AG08396 (cell line): ENCODE data around the gene PPFIA2.

ENCODE experiments used
- DNase-seq: peaks from one replicate; pipeline ENCODE4 v3.0.0; 2012; ENCODE audit warnings: low spot score, mixed read lengths

The PPFIA2 gene

DNA sequence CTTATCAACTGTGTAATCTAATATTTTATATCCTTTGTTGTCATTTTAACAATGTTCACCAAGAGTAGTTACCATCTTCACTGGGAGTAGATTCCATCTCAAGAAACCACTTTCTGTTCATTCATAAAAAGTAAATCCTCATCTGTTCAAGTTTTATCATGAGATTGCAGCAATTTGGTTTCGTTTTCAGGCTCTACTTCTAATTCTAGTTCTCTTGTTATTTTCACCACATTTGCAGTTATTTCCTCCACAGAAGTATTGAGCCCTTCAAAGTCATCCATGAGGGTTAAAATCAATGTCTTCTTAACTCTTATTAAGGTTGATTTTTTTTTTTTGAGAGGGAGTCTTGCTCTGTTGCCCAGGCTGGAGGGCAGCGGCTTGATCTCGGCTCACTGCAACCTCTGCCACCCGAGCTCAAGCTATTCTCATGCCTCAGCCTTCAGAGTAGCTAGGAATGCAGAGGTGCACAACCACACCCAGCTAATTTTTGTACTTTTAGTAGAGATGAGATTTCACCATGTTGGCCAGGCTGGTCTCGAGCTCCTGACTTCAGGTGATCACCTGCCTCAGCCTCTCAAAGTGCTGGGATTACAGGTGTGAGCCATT, 404.7 kb downstream of the PPFIA2 start:
- no peak for DNase-seq

DNA sequence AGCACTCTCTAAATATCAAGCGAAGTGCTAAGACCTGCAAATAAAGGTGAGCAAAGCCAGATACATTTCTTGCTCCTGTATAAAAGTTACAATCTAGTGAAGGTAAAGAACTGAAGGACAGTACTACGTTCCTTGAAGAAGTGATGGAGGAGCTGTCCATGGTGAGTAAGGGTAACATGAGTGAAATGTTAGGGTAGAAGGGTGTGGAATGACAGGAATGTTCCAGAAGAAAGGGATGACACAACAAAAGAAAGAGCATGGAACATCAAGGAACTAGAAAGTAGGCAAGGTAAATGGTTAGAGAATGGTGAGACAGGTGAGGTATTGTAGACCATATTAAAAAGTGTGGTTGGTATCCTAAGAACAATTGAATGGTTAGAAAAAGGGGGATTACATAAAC, 408.8 kb downstream of the PPFIA2 start:
- no peak for DNase-seq

DNA sequence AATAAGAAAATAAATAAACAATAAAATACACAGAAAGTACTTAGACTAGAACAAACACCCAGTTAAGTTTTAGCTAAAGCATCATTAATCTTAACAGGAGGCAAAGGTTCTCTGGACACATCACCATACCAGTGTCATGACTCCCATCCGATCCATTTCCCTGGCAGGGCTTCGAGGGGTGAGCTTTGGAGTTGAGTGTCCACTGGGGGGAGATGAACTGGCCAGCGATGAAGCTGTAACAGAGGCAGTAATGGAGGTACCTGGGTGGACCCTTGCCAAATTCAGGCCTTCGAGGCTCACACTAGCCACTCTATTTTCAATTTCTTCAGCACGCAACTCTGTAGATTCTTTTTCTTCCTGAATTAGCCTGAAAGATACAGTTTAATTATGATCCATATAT, 411.7 kb downstream of the PPFIA2 start:
- no peak for DNase-seq

DNA sequence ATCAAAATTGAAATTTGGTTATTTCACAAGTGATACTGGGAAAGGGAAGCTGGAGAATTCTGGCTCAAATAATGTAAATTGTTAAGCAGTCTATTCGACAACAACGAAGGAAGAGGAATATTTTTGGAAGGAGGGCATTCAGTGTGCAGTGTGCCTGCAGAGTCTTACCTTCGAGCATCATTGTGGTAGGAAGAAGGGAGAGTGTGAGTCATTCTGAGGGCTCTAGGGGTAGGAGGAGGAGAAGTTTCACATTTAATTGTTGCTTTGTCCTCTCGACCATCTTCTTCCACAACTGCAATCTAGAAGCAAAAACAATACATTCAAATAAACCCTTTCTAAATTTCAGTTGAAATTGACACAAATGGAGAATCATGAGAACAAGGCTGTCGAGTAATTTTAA, 418.2 kb downstream of the PPFIA2 start:
- no peak for DNase-seq

DNA sequence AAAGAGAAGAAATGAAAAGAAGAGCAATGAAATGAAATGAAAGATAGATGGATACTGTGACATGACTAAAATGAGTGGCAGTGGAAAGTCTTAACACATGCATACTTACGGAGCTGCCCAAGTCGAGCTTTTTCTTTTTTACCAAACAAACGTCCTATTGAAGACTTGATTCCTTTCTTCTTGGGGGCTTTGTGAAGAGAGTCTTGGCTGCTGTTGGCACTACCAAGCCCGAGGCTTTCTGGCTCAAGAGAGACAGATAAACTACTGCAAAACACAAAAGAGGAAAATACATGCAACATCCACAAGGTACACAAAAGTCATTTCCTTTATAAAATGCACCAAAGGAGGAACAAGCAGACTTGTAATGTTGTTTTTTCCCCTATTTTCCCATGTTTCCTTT, 420.1 kb downstream of the PPFIA2 start:
- no peak for DNase-seq

DNA sequence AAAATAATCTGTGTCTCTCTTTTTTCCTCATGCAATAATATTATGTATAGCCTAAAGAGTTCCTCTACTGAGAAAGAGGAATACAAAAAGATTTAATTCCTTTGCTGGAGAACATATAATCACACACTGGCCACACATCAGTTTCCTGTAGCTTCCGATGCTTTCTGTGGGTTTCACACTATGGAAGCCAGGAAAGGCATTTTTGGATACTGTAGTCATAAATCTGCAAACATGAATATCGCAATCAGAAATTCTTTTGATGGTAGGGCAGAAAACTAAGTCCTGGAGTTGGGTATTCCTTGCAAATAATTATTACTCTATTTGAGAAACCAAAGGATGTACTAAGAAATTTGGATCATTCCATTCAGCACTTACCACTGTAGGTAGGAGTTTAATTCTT, 421.3 kb downstream of the PPFIA2 start:
- no peak for DNase-seq

DNA sequence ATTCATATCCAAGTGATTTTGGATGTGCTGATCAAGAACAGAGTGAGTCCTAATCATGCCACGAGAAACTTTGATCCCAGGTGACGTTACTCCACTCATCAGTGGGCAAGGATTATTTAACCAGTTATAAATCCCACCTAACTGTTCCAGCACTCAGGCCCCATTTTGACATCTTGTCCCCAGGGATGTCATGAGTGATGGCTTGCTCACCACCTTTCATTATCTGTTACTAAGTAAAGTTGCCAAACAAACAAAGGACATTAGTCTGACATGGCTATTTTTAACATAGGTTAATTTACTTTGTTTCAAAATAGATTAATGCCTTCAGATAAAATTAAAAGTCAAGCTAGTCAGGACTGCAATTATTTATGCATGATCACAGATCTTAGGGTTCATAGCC, 425.3 kb downstream of the PPFIA2 start:
- no peak for DNase-seq

DNA sequence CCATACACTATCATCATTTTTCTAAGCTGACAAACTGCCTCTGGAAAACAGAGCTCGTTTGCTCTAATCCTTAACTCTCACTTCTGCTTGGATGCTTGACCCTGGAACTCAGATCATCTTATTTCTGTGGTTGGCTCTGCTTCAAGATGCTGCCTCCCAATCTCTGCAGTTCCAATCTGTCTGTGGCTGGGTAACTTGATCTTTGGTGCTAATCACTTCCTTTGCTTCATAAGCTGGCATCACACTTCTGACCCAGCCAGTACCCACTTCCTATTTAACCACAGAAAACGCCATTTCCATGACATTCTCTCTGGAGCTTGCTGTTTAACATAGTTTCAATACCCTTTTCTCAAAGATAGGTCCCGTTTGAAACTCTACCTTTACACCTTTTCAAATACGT, 427.1 kb downstream of the PPFIA2 start:
- no peak for DNase-seq

DNA sequence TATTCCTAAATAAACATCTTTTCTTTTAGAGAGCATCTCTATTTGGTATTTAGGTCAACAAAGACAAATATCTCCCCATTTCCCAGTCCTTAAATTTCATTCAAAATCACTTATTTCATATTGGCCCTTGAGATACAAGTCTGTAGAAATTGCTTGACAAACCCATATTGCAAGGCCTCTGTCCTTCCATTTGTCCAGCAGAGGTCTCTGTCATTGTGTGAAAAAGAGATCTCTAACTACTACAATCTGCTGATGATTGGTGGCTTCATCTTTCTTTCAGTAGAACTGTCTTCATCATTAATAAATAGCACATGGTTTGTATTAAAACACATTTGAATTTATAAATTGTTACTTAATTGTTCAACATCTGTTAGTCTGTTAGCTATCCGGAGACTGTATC, 428.7 kb downstream of the PPFIA2 start:
- DNase-seq = no peak

DNA sequence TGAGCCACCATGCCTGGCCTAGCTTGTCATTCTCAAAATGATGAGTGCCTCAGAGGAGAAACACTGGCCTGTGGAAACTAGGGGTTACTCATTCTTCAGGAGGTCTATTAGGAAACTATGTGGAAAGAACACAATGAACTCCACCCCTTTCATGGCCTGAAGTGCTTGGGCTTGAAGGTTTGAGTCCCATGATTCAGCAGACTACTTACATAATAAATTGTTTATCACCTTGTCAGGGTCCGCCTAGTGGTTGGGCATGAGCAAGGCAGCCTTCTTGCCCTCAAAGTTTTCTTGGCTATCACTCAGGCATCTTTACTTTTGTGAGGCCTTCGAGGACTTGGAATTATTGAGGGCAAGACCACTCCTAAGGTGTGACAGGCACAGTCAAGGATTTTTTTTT, 430.1 kb downstream of the PPFIA2 start:
- no peak for DNase-seq

DNA sequence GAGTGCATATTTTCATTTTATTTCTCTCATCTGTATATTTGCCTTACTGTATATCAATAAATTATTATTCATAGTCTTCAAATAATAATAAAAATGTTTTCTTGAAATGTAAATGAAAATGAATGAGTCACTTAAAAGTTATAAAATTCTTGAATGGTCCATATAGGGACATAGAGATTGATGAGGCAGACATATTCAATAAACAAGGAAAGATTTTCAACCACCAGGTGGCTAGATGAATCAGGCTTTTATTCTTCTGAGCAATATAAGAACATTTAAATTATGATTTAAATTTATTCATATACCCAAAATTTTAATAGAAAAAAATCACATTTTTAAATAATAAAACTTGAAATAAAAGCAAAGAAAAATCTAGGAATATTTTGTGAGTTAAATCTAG, 431.7 kb downstream of the PPFIA2 start:
- no peak for DNase-seq

DNA sequence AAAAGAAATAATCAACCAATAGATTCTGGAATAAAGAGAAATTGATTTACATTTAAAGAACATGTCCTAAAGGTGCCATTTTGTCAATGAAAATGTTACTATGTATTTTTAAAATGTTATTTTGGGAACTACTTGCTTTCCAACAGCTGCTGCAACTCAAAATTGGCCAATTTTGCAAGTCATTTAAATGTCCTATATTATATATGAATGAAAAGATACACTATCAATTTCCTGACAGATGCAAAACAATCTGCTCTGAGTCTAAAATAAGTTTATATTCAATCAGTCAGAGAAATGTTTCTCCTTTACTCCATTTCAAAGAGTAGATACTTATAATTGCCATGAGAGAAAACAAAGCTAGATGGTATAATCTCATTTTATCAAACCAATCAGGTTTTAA, 434.1 kb downstream of the PPFIA2 start:
- DNase-seq = no peak

DNA sequence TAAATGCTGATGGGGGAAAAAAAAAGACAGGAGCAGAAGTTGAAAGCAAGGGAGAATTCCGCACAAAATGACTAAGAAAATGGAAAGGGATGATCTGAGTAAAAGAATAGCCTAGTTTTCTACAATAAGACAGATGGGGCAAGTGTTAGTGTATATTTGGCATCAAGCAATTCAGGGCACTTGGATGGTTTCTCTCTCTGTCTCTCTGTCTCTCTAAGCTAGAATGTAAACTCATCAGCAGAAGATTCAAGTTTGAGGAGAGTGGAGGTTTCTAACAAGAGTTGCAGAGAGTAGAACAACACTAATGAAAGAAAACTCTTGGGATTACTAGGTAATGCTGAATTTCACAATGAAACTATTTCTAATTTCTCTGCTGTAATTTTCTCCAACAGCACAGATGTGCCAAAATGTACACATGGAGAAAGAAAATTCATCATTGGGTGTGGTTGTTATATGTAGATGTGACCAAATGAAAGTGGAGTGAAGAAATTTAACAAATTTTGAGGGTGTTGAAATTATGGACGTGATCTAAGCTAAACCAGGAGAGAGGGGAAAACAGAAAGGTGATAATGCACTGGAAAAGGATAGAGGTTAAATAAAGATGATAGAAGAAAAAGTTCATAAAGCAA, 444.1 kb downstream of the PPFIA2 start:
- no peak for DNase-seq

DNA sequence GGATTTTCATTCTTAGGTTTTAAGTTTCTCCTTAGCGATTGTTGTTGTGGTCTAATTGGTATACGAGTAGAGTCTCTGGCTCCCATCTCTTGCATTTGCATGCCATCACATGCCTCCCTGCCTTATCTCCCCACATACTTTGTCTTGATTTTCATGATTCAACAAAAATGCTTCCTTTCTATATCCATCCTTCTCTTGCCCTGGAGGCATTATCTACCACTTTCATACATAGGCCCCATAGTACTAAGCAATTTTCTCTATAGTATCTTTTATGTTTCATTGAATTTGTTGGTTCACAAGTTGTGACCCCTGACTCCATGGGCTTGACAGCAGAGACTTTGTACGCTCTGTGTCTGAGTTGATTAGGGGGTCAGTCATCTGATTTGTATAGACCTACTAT, 455.2 kb downstream of the PPFIA2 start:
- DNase-seq = no peak

DNA sequence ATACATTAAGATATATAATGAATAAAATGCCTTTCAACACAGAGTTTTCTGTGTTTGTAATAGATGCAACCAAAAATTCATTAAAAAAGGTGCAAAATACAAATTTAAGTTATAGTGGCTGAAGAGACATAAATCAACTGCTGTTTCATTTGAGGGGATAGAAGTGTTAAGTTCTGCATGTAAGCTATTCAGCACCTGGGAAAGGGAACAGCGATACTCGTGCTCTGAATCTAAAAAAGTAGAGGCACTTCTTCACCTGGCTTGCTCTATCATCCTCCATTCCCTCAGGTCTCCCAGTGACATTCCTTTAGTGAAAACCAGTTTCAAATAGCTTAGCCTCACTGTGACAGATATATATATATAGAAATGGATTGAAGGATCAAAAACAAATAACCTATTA, 458.7 kb downstream of the PPFIA2 start:
- no peak for DNase-seq

DNA sequence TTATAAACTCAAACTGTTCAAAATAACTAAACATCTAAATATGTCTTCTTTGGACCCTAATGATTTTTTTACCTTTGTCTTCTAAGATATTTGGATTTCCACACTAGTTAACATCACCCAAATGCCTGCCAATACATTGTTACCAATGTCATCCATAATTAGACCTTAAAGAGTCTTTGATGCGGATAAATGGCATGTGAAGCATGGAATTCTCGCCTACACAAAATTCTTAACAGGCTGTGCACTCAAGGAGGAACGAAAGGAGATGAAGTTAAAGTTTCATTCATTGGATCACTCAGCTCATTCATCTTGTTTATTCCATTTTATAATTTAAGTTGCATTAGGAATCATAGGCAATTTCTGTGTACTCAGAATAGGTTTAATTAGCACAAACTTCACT, 461.5 kb downstream of the PPFIA2 start:
- DNase-seq = no peak

DNA sequence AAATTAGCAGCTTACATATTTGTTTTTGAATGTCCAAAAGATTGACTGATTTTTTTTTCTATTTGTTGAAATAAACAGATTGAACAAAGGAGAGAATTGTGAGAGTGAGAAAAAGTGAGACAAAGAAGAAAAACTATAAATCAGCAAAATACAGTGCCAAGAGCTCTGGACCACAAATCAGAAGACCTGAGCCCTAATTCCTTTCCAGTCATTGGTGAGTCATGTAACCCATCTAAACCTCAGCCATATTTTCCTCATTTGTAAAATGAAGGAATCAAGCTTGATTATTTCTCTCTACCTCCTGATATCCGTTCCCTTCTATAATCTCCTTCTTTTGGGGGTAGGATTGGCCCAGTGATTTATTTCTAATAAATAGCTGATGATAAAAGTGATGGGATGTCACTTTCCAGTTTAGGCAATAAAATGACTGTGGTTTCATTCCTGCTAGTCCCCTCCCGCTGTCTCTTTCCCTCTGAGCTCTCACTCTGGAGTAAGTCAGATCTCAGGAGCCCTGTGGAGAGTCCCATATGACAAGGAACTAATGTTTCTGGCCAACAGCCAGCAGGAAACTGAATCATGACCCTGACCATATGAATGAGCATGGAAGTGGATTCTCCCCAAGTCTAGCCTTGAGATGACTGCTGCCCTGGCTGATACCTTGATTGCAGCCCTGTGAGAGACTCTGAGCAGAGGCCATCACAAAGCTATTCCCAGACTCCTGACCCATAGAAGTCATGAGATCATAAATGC, 462.4 kb downstream of the PPFIA2 start:
- DNase-seq = no peak

DNA sequence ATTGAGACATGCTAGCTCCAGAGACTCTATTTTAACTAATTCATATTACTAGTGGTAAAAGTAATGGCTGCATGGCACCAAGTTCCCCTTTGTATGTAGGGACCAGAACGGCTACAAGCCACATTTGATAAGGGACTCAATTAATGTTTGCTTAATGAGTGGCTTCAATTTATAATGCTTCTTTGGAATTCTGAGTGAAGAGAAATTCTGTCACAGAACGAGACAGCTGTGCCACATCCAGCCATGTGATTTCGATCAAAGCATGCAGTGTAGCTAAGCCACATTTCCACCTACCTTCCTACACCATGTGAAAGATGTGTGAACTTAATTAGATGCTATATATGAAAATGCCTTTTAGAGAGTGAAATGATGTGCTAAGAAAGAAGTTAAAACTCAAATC, 463.9 kb downstream of the PPFIA2 start:
- no peak for DNase-seq

DNA sequence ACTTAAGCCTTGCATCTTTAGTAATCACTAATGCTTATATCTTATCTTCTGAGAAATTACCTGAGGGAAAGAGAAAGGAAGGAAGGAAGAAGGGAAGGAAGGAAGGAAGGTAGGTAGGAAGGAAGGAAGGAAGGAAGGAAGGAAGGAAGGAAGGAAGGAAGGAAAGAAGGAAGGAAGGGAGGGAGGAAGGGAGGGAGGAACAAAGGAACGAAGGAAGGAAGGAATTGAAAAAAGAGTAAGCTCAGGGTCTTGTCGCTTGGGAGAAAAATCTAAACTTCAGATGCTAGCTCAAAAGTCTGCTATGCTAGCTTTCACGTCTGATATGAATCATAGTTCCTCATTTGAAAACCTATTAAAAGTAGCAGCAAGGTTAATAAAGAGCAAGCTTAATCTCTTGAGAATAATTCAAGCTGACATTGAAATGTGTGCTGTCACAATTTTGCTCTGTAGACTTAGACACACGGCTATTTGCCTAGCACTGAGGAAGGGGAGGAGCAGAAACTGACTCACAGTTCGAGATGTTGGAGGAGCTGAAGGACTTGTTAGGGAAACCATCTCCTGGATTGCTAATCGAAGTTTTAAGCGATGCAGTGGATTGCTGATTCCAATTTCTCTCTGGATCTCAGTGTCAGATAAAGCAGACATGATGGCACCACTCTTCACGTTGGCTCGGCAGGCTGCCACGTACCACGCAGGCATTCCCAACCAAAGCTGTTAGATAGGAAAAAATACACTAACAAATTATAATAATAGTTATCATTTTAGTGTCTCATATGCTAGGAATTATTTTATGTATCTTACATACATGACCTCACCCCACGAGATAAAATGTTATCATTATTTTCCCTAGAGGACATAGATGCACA, 464.6 kb downstream of the PPFIA2 start:
- DNase-seq = no peak

DNA sequence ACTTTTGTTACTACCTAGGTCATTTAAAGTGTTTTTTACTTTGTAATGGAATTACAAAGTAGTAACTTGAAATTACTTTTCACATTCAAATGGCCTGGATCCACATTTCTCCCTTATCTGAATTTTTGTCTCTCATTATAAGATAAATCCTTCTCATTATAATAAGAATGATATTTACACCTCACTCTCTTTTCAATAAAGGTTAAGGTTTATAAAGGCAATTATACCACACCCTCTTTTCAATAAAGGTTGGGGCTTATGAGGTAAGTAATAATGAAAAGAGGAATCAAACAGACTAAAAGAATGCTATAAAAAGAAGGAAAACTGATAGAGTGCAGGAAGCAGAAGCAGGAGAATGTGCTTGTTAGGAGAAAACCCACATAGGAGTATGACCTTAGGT, 470.5 kb downstream of the PPFIA2 start:
- no peak for DNase-seq

DNA sequence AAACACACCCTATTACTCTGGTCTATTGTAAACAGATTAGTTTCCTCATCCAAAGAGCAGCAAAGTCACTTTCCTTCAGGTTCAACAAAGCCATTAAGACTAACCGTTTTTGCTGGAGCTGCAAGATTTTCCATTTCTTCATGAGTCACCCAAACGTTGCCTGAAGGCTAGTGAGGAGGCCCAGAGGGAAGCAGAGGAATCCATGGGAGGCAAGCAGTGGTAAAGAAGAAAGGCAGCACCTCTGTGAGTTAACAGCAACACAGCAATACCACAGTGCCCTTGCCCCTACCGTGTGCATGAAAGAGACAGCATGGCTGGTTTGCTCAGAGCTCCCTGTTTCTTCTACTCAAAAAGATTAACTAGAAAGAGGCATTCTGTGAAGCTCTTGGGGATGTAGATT, 475.0 kb downstream of the PPFIA2 start:
- DNase-seq = no peak

DNA sequence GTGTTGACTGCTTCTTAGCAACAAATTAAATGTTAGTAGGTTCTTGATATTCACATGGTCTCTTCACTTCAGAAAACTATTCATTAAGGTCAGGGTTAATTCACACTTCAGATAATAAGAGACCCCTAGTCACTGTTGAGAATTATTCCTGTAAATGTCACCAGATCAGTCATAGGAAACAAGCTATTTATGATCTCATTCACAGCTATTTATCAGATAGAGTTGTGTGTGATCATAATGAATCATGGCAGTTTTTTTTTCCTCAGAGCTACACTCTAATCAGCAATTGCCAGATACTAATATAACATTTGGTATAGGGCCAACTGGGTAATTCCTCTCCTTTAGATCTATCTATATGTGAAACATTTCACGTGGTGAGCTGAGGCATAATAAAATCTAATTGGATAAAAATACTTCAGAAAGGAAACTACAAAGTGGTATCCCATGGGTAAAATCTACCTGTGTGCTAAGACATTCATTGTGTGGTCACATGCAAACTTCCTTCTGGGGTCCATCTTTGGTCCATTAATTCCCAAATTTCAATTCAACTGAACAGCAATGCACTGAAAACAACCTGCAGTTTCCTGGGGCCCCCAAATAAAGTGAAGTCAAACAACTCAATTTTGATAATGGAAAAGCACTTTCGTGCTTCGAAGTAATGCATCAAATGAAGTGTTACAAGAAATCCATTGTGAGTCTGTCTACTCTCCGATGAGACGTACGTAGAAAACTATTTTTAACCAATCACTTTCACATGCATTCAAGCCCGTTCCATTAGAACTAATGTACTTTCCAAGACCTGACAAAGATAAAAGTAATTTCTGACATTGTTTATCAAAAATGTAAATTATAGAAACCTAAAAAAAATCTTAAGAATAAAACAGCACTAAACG, 484.3 kb downstream of the PPFIA2 start:
- DNase-seq = no peak
